ENCODE data around the gene ATP6V1F. TPM values are rescaled to one million over a fixed set of nuclear protein-coding genes. Genes with fewer than 3 reads are reported as not detected.

The ATP6V1F gene
- total RNA-seq, 1 experiment from 2014 or later, result 115 TPM

DNA sequence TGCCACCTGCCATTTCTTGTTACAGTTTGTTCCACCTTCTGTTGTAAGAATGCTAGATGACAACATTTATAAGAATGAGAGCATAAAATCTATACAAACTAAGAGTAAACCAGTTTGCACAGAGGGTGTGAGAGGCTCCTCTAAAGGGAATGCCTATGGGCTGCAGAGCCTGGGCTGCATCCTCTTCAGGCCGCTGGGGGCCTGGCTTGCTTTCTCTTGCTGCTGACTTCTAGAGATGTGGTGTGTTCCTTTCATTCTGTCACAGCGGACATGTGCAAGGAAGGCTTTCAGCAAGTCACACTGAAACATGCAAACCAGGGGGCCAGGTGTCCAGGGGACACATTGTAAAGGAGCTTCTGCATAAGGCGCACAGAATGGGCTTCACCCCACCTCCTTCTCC, 7.1 kb upstream of the ATP6V1F start:
- H2AFZ ChIP-seq (ENCODE audit: low read length), result no peak overlapping the region
- no peak overlapping the region for H2BK15ac ChIP-seq (ENCODE audit: low read depth, low read length)
- H3K4me2 ChIP-seq (ENCODE audit: insufficient read depth, insufficient read length, low read length), result no peak overlapping the region
- H3K56ac ChIP-seq (ENCODE audit: insufficient read length, low read depth, low read length), result no peak overlapping the region
- H3K4ac ChIP-seq (ENCODE audit: low read depth, low read length), result no peak overlapping the region
- no peak for TF ChIP-seq CTCF (conservative IDR thresholded peaks at IDR 0.05)
- H3K9ac ChIP-seq (ENCODE audit: extremely low read depth, insufficient read length, low read length), result no peak overlapping the region
- H4K91ac ChIP-seq (ENCODE audit: insufficient read length, low read depth, low read length), result no peak overlapping the region
- no peak overlapping the region for H4K5ac ChIP-seq (ENCODE audit: insufficient read length, low read depth, low read length)
- H3K4me1 ChIP-seq (ENCODE audit: insufficient read depth, low read length), result no peaks in the 10 kb centered on the region
- no peak overlapping the region for H3K23ac ChIP-seq (ENCODE audit: insufficient read length, low read depth, low read length)
- H2AK5ac ChIP-seq (ENCODE audit: insufficient read length, low read length), result no peak overlapping the region
- H3K4me3 Mint-ChIP-seq, result no peak overlapping the region
- H3K9me3 Mint-ChIP-seq, result no peaks in the 10 kb centered on the region
- H3K36me3 Mint-ChIP-seq (ENCODE audit: insufficient read depth in 1 of 3, low read depth in 3 of 3), result peaks cover 0 to 7% (median 0%) of the 10 kb centered on the region in 3 experiments; a peak in 1 of 7 replicates
- H3K9me3 ChIP-seq (ENCODE audit: control insufficient read depth, low read depth, low read length), result no peaks in the 10 kb centered on the region
- no peak overlapping the region for H2BK5ac ChIP-seq (ENCODE audit: insufficient read length, low read length)
- H4K8ac ChIP-seq (replicated peaks; ENCODE audit: insufficient read length, low read depth, low read length), result no peak overlapping the region
- no peak overlapping the region for H3K14ac ChIP-seq (ENCODE audit: insufficient read depth, low read length)
- H3K23me2 ChIP-seq (ENCODE audit: insufficient read length, low read depth, low read length, poor library complexity, severe bottlenecking), result no peaks in the 10 kb centered on the region
- peaks cover 9 to 16% of the 10 kb centered on the region in 2 experiments; a peak in 3 of 4 replicates for H3K4me1 Mint-ChIP-seq
- H3K79me2 ChIP-seq (ENCODE audit: insufficient read depth, low read length), result no peaks in the 10 kb centered on the region
- WGBS (ENCODE audit: extremely low coverage, insufficient read length, low lambda C conversion rate), result no CpG with 5 or more reads among the region's 3 CpGs
- no peaks in the 10 kb centered on the region for H4K20me1 ChIP-seq (ENCODE audit: control insufficient read depth, insufficient read depth, insufficient read length)
- H3T11ph ChIP-seq (ENCODE audit: low read length), result no peak overlapping the region
- no peaks in the 10 kb centered on the region; the same call in 1 of the 2 replicates for H3K27me3 Mint-ChIP-seq (ENCODE audit: low read depth)
- H3K18ac ChIP-seq (ENCODE audit: insufficient read length, low read depth, low read length), result no peak overlapping the region
- no peak overlapping the region for H3K27ac ChIP-seq (ENCODE audit: insufficient read length, low read depth, low read length)
- H2BK12ac ChIP-seq (ENCODE audit: insufficient read length, low read depth, low read length), result no peak overlapping the region
- H3K79me1 ChIP-seq (ENCODE audit: insufficient read depth, low read depth, low read length, poor library complexity, severe bottlenecking), result no peaks in the 10 kb centered on the region
- no peak overlapping the region for H2BK20ac ChIP-seq (ENCODE audit: low read depth, low read length, poor library complexity, severe bottlenecking)
- no peak for DNase-seq
- no peak overlapping the region for H3K27ac Mint-ChIP-seq
- no peak overlapping the region for H2BK120ac ChIP-seq (ENCODE audit: low read depth, low read length, poor library complexity, severe bottlenecking)
- no peaks in the 10 kb centered on the region for H3K27me3 ChIP-seq (ENCODE audit: insufficient read depth, low read length)

Data from H9 (cell line).